HG03439 (cell line): ENCODE results near the gene ITPR3.

ENCODE experiments used
- ATAC-seq: cut with Tn5 transposase; IDR thresholded peaks from one replicate; pipeline ENCODE4 v1.9.1; 2021; ENCODE audit warnings: mild to moderate bottlenecking, moderate library complexity; ENCODE audit not compliant: unreplicated experiment

Gene ITPR3

GRCh38 chr6:33727932-33728331, 106.8 kb downstream of the ITPR3 start:
- ATAC-seq, result no peak

DNA sequence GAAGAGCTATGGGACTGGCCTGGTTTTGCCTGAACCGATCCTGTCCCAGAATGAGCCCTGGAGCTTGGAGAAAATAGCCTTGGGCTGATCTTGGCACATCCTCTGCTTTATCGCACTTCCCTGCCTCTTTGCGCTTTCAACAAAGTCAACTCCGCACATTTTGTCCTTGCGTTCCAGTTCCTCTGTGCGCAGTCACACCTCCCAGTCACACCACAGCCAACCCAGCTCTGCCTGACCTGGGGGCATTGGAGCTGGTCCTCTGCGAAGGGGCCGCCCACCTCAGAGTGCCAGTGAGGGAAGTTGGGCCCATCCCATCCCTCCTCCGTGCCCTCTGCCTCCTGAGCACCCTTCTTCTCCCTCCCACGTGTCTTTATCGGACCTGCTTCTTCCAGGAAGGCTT, 107.3 kb downstream of the ITPR3 start:
- ATAC-seq, result no peak

- no peak for ATAC-seq
These were observed 107.9 kb downstream of the ITPR3 start for GRCh38 chr6:33729059-33729458.

- ATAC-seq, result no peak
These were observed 109.5 kb downstream of the ITPR3 start for GRCh38 chr6:33730611-33731010.

GRCh38 chr6:33731035-33731434, 109.9 kb downstream of the ITPR3 start:
- no peak for ATAC-seq

GRCh38 chr6:33731751-33732282, 110.7 kb downstream of the ITPR3 start:
- no peak for ATAC-seq

DNA sequence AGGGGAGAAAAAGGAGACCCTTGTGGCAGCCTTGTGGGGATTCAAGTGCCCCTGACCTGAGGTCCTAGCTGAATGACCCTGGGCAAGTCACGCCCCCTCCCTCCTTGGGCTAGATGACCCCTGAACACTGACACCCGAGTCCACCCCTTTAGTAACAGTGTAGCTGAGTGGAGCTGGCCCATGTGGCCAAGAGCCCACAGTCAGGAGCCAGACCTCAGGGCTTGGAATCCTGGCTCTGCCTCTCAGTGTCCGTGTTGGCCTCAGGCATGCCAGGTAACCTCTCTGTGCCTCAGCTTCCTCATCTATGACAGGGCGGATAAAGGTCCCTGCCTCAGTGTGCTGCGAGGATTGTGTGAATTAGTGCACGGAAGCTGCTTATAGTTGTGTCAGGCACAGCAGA, 111.3 kb downstream of the ITPR3 start:
- ATAC-seq, result no peak

DNA sequence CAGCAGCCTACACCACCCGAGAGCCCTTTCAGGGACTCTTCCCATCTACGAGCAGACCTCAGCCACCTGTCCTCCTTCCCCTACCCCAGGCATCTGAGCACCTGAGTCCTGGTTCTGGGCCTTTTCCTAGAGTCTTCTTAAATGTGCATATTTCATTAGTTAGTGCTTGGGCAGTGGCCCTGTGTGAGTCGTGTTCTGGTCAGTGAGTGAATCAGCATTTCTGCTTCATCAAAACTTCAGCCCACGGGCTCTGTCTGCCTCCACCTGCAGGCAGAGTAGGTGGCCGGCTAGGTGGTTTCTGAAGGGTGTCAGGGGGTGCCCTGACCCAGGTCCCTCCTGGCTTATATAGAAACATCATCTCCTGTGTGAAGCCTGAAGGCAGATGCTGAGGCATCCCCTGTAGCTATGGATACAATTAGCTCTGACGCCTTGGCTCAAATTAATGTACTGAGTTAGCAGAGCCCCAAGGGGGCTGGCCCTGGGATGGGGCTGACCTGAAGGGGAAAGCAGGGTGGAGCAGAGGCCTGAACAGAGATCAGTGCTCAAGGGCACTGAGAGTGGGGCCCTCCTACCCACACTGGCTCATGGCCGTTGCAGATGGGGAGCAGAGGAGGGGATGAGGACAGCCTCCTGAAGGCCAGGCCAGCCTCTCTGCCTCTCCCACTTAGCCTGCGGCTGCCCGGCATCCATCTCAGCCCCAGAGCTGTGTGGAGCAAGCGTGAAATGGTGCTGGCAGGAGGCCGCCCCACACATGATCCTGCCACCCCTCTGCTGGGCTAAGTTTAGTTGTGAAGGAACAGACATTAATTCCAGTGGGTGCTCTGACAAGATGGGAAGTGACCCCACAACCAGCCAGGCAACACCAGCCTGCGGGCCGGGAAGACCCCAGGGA, 111.9 kb downstream of the ITPR3 start:
- no peak for ATAC-seq

GRCh38 chr6:33733709-33734007, 112.5 kb downstream of the ITPR3 start:
- ATAC-seq, result no peak

- no peak for ATAC-seq
These were observed 114.1 kb downstream of the ITPR3 start for GRCh38 chr6:33735216-33735615.

DNA sequence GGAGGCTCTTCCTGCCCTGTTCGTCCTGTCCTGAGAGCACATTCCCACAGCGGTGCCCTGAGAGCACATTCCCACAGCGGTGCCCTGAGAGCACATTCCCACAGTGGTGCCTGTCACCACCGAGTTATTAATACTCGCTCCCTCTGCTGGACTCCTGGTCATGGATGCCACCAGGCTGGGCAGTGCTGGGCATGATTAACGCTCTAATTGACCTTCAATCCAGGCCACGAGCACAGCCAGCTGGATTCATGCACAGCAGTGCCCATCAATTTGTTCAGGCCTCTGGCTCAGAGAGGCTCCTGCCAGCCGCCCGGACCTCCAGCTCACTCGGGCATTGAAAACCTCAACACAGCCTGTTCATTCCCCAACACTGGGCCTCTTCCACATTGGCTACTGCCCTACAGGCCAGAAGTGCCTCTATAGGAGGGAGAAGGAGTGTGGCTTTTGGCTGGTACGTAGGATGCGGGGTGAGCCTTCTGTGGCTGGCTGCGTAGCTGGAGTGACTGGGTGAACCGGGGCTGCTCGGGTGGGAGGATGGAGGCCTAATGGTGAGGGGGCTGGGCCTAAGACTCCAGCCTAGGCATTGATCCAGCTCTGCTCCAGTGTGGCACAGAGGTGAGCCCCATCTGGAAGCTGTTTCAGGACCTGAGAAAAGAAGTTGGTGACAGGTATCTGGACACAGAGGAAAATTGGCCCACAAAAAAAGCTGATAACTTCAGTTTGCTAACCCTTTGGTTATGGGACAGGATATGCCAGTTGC, 116.3 kb downstream of the ITPR3 start:
- ATAC-seq, result no peak

- ATAC-seq, result no peak
These were observed 117.0 kb downstream of the ITPR3 start for GRCh38 chr6:33738153-33738552.

DNA sequence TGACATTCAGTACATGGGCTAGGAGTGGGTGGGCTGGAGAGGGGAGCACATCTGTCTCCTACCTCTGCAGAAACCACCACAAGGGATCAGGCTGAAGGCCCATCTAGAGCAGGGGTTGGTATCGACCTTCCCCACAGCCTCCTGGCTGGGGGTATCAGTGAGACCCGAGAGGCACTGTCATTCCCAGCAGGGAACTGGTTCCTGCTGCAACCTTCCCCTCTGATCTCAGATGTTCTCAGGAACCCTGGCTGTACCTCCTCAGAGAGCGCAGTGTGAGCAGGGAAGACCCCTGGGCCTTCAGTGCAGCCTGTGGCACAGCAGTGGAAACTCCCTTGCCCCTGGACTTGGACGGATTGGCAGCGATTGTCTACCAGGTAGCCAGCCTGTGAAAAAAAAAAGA, 117.8 kb downstream of the ITPR3 start:
- ATAC-seq, result no peak

GRCh38 chr6:33739571-33739970, 118.4 kb downstream of the ITPR3 start:
- no peak for ATAC-seq

- no peak for ATAC-seq
These were observed 119.1 kb downstream of the ITPR3 start for GRCh38 chr6:33740204-33740608.

DNA sequence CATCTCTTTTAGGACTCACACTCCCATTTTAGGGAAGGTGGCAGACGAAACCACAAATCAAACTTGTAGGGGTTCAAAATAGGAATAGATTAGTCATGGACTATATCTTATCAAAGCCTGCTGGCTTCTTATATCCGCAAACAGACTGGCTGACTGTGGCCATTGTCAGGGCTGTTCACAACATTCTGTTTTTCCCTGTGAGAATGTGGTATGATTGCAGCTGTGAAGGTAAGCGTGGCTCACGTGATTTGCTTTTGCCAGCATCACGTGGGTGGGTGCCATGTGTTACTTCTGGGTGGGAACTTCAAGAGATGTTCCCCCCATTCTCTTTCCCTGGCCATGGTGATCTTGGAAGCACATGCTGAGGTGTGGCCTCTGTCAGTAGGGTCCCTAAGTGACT, 119.7 kb downstream of the ITPR3 start:
- ATAC-seq, result no peak

DNA sequence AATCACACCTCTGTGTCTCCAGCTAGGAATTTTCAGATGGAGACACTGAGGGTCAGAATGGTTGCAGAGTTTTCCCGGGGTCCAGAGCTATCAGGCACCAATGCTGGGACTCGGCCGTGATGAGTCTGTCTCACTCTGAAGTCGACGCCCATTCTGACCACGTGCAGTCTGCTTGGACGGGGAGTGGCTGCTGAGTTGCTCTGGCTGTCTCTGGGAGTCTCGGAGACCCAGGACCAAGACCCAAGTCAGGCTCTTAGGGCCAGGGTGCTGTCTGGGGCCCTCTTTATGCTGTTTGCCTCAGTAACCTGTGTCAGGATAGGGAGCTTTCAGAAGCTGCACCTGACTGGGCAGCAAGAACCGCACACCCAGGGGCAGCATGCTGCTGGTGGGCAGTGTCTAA, 121.0 kb downstream of the ITPR3 start:
- no peak for ATAC-seq

GRCh38 chr6:33742837-33743236, 121.7 kb downstream of the ITPR3 start:
- no peak for ATAC-seq

- ATAC-seq, result no peak
These were observed 123.1 kb downstream of the ITPR3 start for GRCh38 chr6:33744001-33744848.

GRCh38 chr6:33744895-33745546, 123.9 kb downstream of the ITPR3 start:
- no peak for ATAC-seq

- no peak for ATAC-seq
These were observed 124.4 kb downstream of the ITPR3 start for GRCh38 chr6:33745548-33745947.
